Measurements from ENCODE around the gene TEX19.

DNA sequence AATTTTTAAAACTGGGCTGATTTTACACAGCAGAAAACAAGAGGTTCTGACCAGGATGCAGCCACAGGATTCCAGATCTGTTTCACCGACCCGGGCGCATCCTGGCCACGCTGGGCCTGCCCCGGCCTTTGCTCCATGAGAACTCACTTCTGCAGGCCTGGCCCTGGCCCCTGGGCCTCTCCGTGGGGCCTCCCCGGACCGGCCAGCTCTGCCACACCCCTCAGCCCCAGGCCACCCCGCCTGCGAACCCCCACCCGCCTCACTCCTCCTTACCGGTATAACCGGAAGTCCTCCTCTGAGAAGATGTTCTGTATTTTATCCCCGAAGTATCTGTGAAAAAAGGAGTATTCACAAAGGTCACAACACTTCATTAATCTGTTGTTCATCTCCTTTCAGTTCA, 46.0 kb downstream of the TEX19 start:
- no peak for TF ChIP-seq POLR2A (IDR thresholded peaks at IDR 0.05)
- TF ChIP-seq, protein P1, sequence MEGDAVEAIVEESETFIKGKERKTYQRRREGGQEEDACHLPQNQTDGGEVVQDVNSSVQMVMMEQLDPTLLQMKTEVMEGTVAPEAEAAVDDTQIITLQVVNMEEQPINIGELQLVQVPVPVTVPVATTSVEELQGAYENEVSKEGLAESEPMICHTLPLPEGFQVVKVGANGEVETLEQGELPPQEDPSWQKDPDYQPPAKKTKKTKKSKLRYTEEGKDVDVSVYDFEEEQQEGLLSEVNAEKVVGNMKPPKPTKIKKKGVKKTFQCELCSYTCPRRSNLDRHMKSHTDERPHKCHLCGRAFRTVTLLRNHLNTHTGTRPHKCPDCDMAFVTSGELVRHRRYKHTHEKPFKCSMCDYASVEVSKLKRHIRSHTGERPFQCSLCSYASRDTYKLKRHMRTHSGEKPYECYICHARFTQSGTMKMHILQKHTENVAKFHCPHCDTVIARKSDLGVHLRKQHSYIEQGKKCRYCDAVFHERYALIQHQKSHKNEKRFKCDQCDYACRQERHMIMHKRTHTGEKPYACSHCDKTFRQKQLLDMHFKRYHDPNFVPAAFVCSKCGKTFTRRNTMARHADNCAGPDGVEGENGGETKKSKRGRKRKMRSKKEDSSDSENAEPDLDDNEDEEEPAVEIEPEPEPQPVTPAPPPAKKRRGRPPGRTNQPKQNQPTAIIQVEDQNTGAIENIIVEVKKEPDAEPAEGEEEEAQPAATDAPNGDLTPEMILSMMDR (IDR thresholded peaks at IDR 0.05): no peak
